Chondrocyte (in vitro differentiated cells): Measurements from ENCODE around the gene TMEM258. TPM values are rescaled to one million over a fixed set of nuclear protein-coding genes. Genes with fewer than 3 reads are reported as not detected.

Experiments used
- DNase-seq: peaks from one replicate; pipeline ENCODE4 v3.0.0; 2021; ENCODE audit warnings: mixed read lengths, low spot score
- H3K27ac Mint-ChIP-seq: one replicate; pipeline ENCODE4 v1.8.0; 2021; ENCODE audit warnings: mild to moderate bottlenecking, moderate library complexity, mixed read lengths; ENCODE audit not compliant: unreplicated experiment
- H3K27me3 Mint-ChIP-seq: 2 replicates; pipeline ENCODE4 v1.8.0; 2021; ENCODE audit warnings: low read depth, mixed read lengths
- H3K36me3 Mint-ChIP-seq: 2 replicates; pipeline ENCODE4 v1.8.0; 2021; ENCODE audit warnings: low read depth, mixed read lengths
- H3K4me1 Mint-ChIP-seq: 2 replicates; pipeline ENCODE4 v1.8.0; 2021; ENCODE audit warnings: low read depth, mild to moderate bottlenecking, mixed read lengths
- H3K4me3 Mint-ChIP-seq: one replicate; pipeline ENCODE4 v1.8.0; 2021; ENCODE audit warnings: mild to moderate bottlenecking, moderate library complexity, mixed read lengths; ENCODE audit not compliant: unreplicated experiment
- H3K9me3 Mint-ChIP-seq: 2 replicates; pipeline ENCODE4 v1.8.0; 2021; ENCODE audit warnings: low read depth, mixed read lengths
- CTCF ChIP-seq: fragments of 200-600 bp; sonication (generic); IDR thresholded peaks from 2 replicates; pipeline ENCODE4 v1.5.0; 2021; ENCODE audit warnings: antibody characterized with exemption, mild to moderate bottlenecking, moderate library complexity
- total RNA-seq: library from RNA; stranded (reverse); gene quantifications from 3 replicates; pipeline ENCODE4 v1.2.1, GENCODE V29; 2021

Gene TMEM258
- total RNA-seq, 1 donor from 2014 or later, result 103 TPM

GRCh38 chr11:61838501-61838900 lies 46.1 kb upstream of the TMEM258 start:
- Mint-ChIP-seq H3K9me3 (no peaks in the 10 kb centered on the region), H3K4me3 (no peak overlapping the region), H3K27ac (no peak overlapping the region), H3K4me1 (peaks cover 25% of the 10 kb centered on the region), H3K27me3 (no peaks in the 10 kb centered on the region), H3K36me3 (peaks cover 34% of the 10 kb centered on the region)
- no peak for TF ChIP-seq CTCF
- DNase-seq, result peak; percentile 68

GRCh38 chr11:61837411-61838005 lies 45.1 kb upstream of the TMEM258 start:
- no peaks in the 10 kb centered on the region for H3K9me3 Mint-ChIP-seq

GRCh38 chr11:61836193-61836592 lies 43.8 kb upstream of the TMEM258 start:
- Mint-ChIP-seq H3K4me1 (peaks cover 43% of the 10 kb centered on the region), H3K27me3 (no peaks in the 10 kb centered on the region), H3K4me3 (no peak overlapping the region), H3K27ac (no peak overlapping the region), H3K36me3 (peaks cover 27% of the 10 kb centered on the region), H3K9me3 (no peaks in the 10 kb centered on the region)
- no peak for TF ChIP-seq CTCF
- no peak for DNase-seq

More at GRCh38 chr11:61837411-61838005, 45.1 kb upstream of the TMEM258 start:
- H3K4me3 Mint-ChIP-seq, result no peak overlapping the region
- peak; percentile 53 for DNase-seq
- peaks cover 34% of the 10 kb centered on the region for H3K4me1 Mint-ChIP-seq
- H3K27ac Mint-ChIP-seq, result no peak overlapping the region
- peaks cover 33% of the 10 kb centered on the region for H3K36me3 Mint-ChIP-seq
- no peak for TF ChIP-seq CTCF
- H3K27me3 Mint-ChIP-seq, result no peaks in the 10 kb centered on the region

- TF ChIP-seq CTCF, result no peak
- peaks cover 60% of the 10 kb centered on the region for H3K4me1 Mint-ChIP-seq
- H3K27me3 Mint-ChIP-seq, result no peaks in the 10 kb centered on the region
- no peaks in the 10 kb centered on the region for H3K9me3 Mint-ChIP-seq
- no peak overlapping the region for H3K4me3 Mint-ChIP-seq
- peak overlapping the region; percentile 95 for H3K27ac Mint-ChIP-seq
- DNase-seq, result peak; percentile 59
- H3K36me3 Mint-ChIP-seq, result peaks cover 13% of the 10 kb centered on the region
These were observed 42.1 kb upstream of the TMEM258 start for GRCh38 chr11:61834278-61835048.

GRCh38 chr11:61833926-61834277 lies 41.5 kb upstream of the TMEM258 start:
- peaks cover 64% of the 10 kb centered on the region for H3K4me1 Mint-ChIP-seq
- DNase-seq, result no peak
- H3K4me3 Mint-ChIP-seq, result no peak overlapping the region
- no peaks in the 10 kb centered on the region for H3K27me3 Mint-ChIP-seq
- peak overlapping the region; percentile 95 for H3K27ac Mint-ChIP-seq
- H3K9me3 Mint-ChIP-seq, result no peaks in the 10 kb centered on the region
- peaks cover 9% of the 10 kb centered on the region for H3K36me3 Mint-ChIP-seq
- no peak for TF ChIP-seq CTCF
